Gastroesophageal sphincter (tissue), 4 donors: ENCODE results near the gene CASK. TPM values are rescaled to one million over a fixed set of nuclear protein-coding genes. Genes with fewer than 3 reads are reported as not detected.

ENCODE experiments used
- ATAC-seq: fragments of 150-250 bp; one replicate; pipeline ENCODE4 v1.9.1; 2016; ENCODE audit warnings: mild to moderate bottlenecking, moderate library complexity
- H3K27ac ChIP-seq, 4 donors: fragments of 200-600 bp; sonication (generic) in 3 of 4; 1 replicate in 3 of 4; 2 replicates in 1 of 4; pipeline ENCODE4 v1.5.1; 2016 to 2019
- H3K27me3 ChIP-seq: fragments of 200-600 bp; sonication (generic); one replicate; pipeline ENCODE4 v1.5.1; 2019
- H3K36me3 ChIP-seq, 2 donors: fragments of 200-600 bp; sonication (generic); one replicate each; pipeline ENCODE4 v1.5.1; 2019; ENCODE audit warnings: control low read depth in 1 of 2
- H3K4me1 ChIP-seq, 3 donors: fragments of 200-600 bp; sonication (generic); 1 replicate in 2 of 3; 2 replicates in 1 of 3; pipeline ENCODE4 v1.5.1; 2016 to 2019; ENCODE audit warnings: control low read depth in 2 of 3
- H3K4me3 ChIP-seq, 2 donors: fragments of 200-600 bp; sonication (generic); one replicate each; pipeline ENCODE4 v1.5.1; 2019; ENCODE audit warnings: mild to moderate bottlenecking in 1 of 2, moderate library complexity in 1 of 2
- H3K9me3 ChIP-seq, 3 donors: fragments of 200-600 bp; sonication (generic); one replicate each; pipeline ENCODE4 v1.5.1; 2017 to 2019; ENCODE audit warnings: control low read depth in 2 of 3
- EP300 ChIP-seq: sonication (generic); formaldehyde crosslinking; IDR thresholded peaks from one replicate; pipeline ENCODE4 v1.6.1; 2017; ENCODE audit warnings: antibody characterized with exemption, mild to moderate bottlenecking
- POLR2A ChIP-seq, 2 donors: fragments of 450-650 bp; IDR thresholded peaks; one replicate each; pipeline ENCODE4 v1.6.1; 2017; ENCODE audit warnings: antibody characterized with exemption in 2 of 2, mild to moderate bottlenecking in 2 of 2, moderate library complexity in 1 of 2
- POLR2AphosphoS5 ChIP-seq: sonication (generic); formaldehyde crosslinking; IDR thresholded peaks from one replicate; pipeline ENCODE4 v1.6.1; 2017; ENCODE audit warnings: antibody characterized with exemption
- WGBS, 2 donors: methylation state at CpG; one replicate each; pipeline ENCODE4 v1.1.5; 2018; ENCODE audit warnings: low coverage in 1 of 2; 5-methylcytosine and 5-hydroxymethylcytosine counted together
- total RNA-seq, 4 donors: library from RNA; depleted of rRNA; stranded (reverse); fragments of >200 nt; gene quantifications; one replicate each; pipeline ENCODE4 v1.1.0, GENCODE V29; 2016
- TF ChIP-seq, protein P1 (sequence below), 4 experiments: fragments of 200-600 bp in 2 of 4; fragments of 450-650 bp in 2 of 4; sonication (generic) in 1 of 4; IDR thresholded peaks; one replicate each; pipeline ENCODE4 v1.5.1; 2017 to 2019; ENCODE audit warnings: antibody characterized with exemption in 4 of 4, mild to moderate bottlenecking in 2 of 4, moderate library complexity in 2 of 4

CASK gene
- total RNA-seq, 4 donors from 2014 or later, result 22.6 to 55.0 (median 30.5) TPM

DNA sequence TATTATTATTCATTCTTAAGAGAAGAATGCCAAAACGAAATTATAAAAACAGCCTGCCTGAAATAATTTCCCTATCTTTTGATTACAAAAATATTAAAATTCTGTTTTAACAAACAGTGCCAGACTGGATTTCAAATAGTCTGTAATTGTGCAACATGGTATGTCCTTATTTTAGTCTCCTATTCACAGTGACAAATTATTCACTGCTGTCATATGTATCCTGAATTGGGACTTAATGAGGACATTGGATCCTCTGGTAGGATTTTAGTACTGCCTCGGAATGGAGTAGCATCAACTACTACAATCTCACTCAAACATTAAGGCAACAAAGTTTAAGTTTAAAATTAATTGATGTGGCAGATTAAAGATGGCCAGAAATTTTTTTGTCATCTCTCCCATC is 97.6 kb downstream of the CASK start:
- Histone ChIP-seq H3K9me3 (no peaks in the 10 kb centered on the region), H3K36me3 (no peaks in the 10 kb centered on the region), H3K27me3 (no peaks in the 10 kb centered on the region), H3K4me1 (no peaks in the 10 kb centered on the region), H3K4me3 (no peak overlapping the region), H3K27ac (no peak overlapping the region)
- TF ChIP-seq, protein P1, sequence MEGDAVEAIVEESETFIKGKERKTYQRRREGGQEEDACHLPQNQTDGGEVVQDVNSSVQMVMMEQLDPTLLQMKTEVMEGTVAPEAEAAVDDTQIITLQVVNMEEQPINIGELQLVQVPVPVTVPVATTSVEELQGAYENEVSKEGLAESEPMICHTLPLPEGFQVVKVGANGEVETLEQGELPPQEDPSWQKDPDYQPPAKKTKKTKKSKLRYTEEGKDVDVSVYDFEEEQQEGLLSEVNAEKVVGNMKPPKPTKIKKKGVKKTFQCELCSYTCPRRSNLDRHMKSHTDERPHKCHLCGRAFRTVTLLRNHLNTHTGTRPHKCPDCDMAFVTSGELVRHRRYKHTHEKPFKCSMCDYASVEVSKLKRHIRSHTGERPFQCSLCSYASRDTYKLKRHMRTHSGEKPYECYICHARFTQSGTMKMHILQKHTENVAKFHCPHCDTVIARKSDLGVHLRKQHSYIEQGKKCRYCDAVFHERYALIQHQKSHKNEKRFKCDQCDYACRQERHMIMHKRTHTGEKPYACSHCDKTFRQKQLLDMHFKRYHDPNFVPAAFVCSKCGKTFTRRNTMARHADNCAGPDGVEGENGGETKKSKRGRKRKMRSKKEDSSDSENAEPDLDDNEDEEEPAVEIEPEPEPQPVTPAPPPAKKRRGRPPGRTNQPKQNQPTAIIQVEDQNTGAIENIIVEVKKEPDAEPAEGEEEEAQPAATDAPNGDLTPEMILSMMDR (IDR thresholded peaks at IDR 0.05), result no peak
- TF ChIP-seq POLR2A (IDR thresholded peaks at IDR 0.05) (no peak), POLR2AphosphoS5 (no peak), EP300 (no peak)
- WGBS, 2 donors, result 21 to 70% methylated on average over 1 to 2 of the region's 2 CpGs
- no peak for ATAC-seq

DNA sequence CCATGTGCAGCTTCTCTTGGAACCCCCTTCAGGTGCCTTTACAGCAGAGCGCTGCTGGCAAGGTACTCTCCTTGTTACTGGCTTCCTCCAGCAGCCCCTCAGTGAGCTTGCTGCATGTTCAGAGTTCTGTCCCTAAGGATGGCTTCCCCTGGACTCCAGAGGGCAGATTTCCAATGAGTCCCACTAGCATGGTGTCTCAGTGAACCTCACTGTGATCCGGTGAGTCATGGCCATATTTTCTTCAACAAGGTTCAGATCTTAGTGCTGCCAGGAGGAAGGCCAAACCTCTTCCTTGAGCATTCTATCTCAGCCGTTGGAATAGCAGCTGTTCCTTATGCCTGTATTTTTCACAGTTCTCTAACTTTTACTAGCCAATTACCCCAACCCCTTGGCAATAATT is 98.8 kb downstream of the CASK start:
- WGBS, 2 donors, result 62% methylated on average over 3 of the region's 3 CpGs; no CpG with 5 or more reads in 1 of the 2 donors
- no peak for TF ChIP-seq EP300
- no peak for TF ChIP-seq POLR2A (IDR thresholded peaks at IDR 0.05)
- no peak for TF ChIP-seq POLR2AphosphoS5
- TF ChIP-seq, protein P1 (IDR thresholded peaks at IDR 0.05), result no peak
- H3K27ac ChIP-seq, result no peak overlapping the region
- no peaks in the 10 kb centered on the region for H3K9me3 ChIP-seq
- no peaks in the 10 kb centered on the region for H3K36me3 ChIP-seq
- no peaks in the 10 kb centered on the region for H3K4me1 ChIP-seq
- no peaks in the 10 kb centered on the region for H3K27me3 ChIP-seq
- H3K4me3 ChIP-seq, result no peak overlapping the region
- no peak for ATAC-seq

DNA sequence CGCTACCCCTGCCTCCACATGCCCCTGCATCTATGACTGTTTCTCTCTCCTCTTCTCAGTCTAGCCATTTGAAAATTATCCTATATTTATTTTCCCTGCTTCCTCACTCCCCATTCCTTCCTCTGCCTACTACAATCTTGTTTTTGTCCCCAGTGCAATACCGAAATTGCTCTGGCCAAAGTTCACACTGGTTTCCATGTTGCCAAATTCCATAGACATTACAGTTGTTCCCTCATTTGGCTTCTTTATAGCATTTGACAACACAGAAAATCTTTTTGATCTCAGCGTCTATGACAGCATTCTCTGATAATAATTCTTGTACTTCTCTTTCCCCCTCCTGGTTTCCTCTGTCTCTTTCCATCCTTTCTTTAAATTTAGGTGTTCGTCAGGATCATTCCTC is 100.0 kb downstream of the CASK start:
- Histone ChIP-seq H3K9me3 (no peaks in the 10 kb centered on the region), H3K4me3 (no peak overlapping the region), H3K36me3 (no peaks in the 10 kb centered on the region), H3K27me3 (no peaks in the 10 kb centered on the region), H3K27ac (no peak overlapping the region), H3K4me1 (no peaks in the 10 kb centered on the region)
- no peak for TF ChIP-seq POLR2A (IDR thresholded peaks at IDR 0.05)
- TF ChIP-seq POLR2AphosphoS5, result no peak
- TF ChIP-seq EP300, result no peak
- TF ChIP-seq, protein P1 (IDR thresholded peaks at IDR 0.05), result no peak
- WGBS, 2 donors, result 61 to 69% methylated on average over 3 to 4 of the region's 4 CpGs
- no peak for ATAC-seq

DNA sequence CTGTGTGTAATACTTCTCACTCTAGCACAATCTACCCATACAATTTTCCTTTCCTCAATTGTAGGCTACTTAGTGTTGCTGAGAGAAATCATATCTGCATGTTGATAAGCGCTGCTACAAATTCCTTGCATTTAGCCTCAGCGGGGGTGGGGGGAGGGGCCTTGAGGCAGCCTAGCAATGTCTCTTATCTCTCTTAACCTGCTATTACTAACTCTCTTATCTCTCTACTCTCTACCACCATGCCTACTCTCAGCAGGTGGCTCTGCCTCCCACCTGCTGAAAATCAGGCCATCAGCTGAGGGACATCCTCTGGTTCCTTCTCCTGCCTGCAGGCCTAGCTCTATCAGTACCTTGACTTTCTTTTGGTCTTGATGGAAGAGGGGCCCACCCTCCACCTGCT is 100.5 kb downstream of the CASK start:
- Histone ChIP-seq H3K27me3 (no peaks in the 10 kb centered on the region), H3K27ac (no peak overlapping the region), H3K4me1 (no peaks in the 10 kb centered on the region), H3K36me3 (no peaks in the 10 kb centered on the region), H3K9me3 (no peaks in the 10 kb centered on the region), H3K4me3 (no peak overlapping the region)
- no peak for TF ChIP-seq EP300
- TF ChIP-seq POLR2AphosphoS5, result no peak
- TF ChIP-seq POLR2A (IDR thresholded peaks at IDR 0.05), result no peak
- TF ChIP-seq, protein P1 (IDR thresholded peaks at IDR 0.05), result no peak
- 80% methylated on average over 1 of the region's 2 CpGs; no CpG with 5 or more reads in 1 of the 2 donors for WGBS, 2 donors
- ATAC-seq, result no peak

DNA sequence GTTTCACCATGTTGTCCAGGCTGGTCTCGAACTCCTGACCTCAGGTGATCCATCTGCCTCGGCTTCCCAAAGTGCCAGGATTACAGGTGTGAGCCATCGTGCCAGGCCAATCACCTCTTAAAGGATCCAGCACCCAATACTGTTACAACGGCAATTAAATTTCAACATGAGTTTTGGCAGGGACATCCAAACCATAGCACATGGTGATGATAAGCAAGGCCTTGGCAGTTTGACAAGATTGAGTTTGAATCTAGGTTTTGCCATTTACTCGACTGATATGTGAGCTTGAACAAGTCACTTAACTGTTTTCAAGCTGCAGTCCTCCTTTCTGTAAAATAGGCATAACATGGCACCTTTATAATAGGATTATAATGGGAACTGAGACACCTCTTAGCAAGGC is 115.3 kb downstream of the CASK start:
- H3K27ac ChIP-seq, result no peak overlapping the region
- no peaks in the 10 kb centered on the region for H3K4me1 ChIP-seq
- ATAC-seq, result no peak
- H3K4me3 ChIP-seq, result no peak overlapping the region
- peaks cover 0 to 5% (median 0%) of the 10 kb centered on the region in 3 donors for H3K9me3 ChIP-seq
- H3K27me3 ChIP-seq, result no peaks in the 10 kb centered on the region
- no peaks in the 10 kb centered on the region for H3K36me3 ChIP-seq
- WGBS, 2 donors, result 78 to 80% methylated on average over 1 to 2 of the region's 5 CpGs
- TF ChIP-seq POLR2AphosphoS5 (no peak), EP300 (no peak), POLR2A (IDR thresholded peaks at IDR 0.05) (no peak)
- TF ChIP-seq, protein P1 (IDR thresholded peaks at IDR 0.05), result no peak
